Ishikawa (cell line): ENCODE results near the gene TSPAN18.

Experiments
- CEBPB ChIP-seq: IDR thresholded peaks from 2 replicates; pipeline ENCODE4 v1.6.1; 2012
- CREB1 ChIP-seq: IDR thresholded peaks from 2 replicates; pipeline ENCODE4 v1.6.1; 2012; ENCODE audit warnings: low read depth
- EGR1 ChIP-seq: IDR thresholded peaks from 2 replicates; pipeline ENCODE4 v1.6.1; 2012
- EP300 ChIP-seq: IDR thresholded peaks from 2 replicates; pipeline ENCODE4 v1.6.1; 2012; ENCODE audit warnings: borderline replicate concordance
- FOXM1 ChIP-seq: IDR thresholded peaks from 2 replicates; pipeline ENCODE4 v1.6.1; 2012; ENCODE audit warnings: low read depth, borderline replicate concordance
- NFIC ChIP-seq: IDR thresholded peaks from 2 replicates; pipeline ENCODE4 v1.6.1; 2012
- RAD21 ChIP-seq: IDR thresholded peaks from 2 replicates; pipeline ENCODE4 v1.6.1; 2012; ENCODE audit warnings: low read depth
- TAF1 ChIP-seq: IDR thresholded peaks from 2 replicates; pipeline ENCODE4 v1.6.1; 2012; ENCODE audit warnings: low read depth, mild to moderate bottlenecking
- TCF12 ChIP-seq: IDR thresholded peaks from 2 replicates; pipeline ENCODE4 v1.6.1; 2012; ENCODE audit warnings: low read depth
- TEAD4 ChIP-seq: IDR thresholded peaks from 2 replicates; pipeline ENCODE4 v1.6.1; 2012
- YY1 ChIP-seq: IDR thresholded peaks from 2 replicates; pipeline ENCODE4 v1.6.1; 2012; ENCODE audit warnings: low read depth
- ZBTB7A ChIP-seq: IDR thresholded peaks from 2 replicates; pipeline ENCODE4 v1.6.1; 2012; ENCODE audit warnings: low read depth
- TF ChIP-seq, protein P1 (sequence below): IDR thresholded peaks from 2 replicates; pipeline ENCODE4 v1.6.1; 2012
- TF ChIP-seq, protein P2 (sequence below): IDR thresholded peaks from 2 replicates; pipeline ENCODE4 v1.6.1; 2012
- TF ChIP-seq, protein P3 (sequence below): IDR thresholded peaks from 2 replicates; pipeline ENCODE4 v1.6.1; 2012; ENCODE audit warnings: low read depth, mild to moderate bottlenecking

TSPAN18 gene

DNA sequence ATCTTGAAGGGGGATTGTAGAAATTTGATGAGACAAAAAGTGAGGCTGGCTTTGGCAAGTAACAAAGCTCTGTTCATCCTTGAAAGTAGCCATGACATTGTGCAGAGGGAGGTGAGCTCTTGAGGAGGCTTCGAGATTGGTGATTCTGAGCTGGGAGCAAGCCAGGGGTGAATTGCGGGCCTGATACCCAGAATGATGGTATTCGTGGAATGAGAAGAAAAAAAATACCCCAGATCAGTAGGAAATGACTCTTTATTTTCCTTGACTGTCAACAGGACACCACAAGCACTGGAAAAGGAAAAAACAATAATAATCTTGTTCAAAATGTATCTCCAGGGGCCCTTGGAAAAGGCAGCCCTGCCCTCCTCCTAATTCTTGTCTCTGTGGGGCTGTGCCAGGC is 62.7 kb downstream of the TSPAN18 start:
- TF ChIP-seq RAD21 = no peak
- TF ChIP-seq, protein P1, sequence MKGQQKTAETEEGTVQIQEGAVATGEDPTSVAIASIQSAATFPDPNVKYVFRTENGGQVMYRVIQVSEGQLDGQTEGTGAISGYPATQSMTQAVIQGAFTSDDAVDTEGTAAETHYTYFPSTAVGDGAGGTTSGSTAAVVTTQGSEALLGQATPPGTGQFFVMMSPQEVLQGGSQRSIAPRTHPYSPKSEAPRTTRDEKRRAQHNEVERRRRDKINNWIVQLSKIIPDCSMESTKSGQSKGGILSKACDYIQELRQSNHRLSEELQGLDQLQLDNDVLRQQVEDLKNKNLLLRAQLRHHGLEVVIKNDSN = no peak
- no peak for TF ChIP-seq TCF12
- TF ChIP-seq, protein P2, sequence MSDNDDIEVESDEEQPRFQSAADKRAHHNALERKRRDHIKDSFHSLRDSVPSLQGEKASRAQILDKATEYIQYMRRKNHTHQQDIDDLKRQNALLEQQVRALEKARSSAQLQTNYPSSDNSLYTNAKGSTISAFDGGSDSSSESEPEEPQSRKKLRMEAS = no peak
- TF ChIP-seq TEAD4 = no peak

DNA sequence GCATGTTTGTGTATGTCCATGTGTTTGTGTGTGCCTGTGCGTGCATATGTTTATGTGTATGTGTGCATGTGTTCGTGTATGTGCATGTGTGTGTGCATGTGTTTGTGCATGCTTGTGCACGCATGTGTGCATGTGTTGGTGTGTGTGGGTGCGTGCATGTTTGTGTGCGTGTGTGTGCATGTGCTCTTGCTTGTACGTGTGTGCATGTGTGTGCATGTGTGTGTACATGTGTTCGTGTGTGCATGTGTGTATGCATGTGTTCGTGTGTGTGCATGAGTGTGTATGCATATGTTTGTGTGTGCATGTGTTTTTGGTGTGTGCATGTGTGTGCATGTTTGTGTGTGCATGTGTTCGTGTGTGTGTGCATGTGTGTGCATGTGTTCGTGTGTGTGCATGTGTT is 63.4 kb downstream of the TSPAN18 start:
- no peak for TF ChIP-seq EGR1
- TF ChIP-seq NFIC = no peak
- no peak for TF ChIP-seq CEBPB
- no peak for TF ChIP-seq YY1
- TF ChIP-seq TEAD4 = no peak
- TF ChIP-seq, protein P2 = no peak
- TF ChIP-seq ZBTB7A = no peak
- TF ChIP-seq, protein P1 = no peak
- TF ChIP-seq TAF1 = no peak
- no peak for TF ChIP-seq CREB1
- TF ChIP-seq RAD21 = no peak
- TF ChIP-seq FOXM1 = no peak
- TF ChIP-seq, protein P3, sequence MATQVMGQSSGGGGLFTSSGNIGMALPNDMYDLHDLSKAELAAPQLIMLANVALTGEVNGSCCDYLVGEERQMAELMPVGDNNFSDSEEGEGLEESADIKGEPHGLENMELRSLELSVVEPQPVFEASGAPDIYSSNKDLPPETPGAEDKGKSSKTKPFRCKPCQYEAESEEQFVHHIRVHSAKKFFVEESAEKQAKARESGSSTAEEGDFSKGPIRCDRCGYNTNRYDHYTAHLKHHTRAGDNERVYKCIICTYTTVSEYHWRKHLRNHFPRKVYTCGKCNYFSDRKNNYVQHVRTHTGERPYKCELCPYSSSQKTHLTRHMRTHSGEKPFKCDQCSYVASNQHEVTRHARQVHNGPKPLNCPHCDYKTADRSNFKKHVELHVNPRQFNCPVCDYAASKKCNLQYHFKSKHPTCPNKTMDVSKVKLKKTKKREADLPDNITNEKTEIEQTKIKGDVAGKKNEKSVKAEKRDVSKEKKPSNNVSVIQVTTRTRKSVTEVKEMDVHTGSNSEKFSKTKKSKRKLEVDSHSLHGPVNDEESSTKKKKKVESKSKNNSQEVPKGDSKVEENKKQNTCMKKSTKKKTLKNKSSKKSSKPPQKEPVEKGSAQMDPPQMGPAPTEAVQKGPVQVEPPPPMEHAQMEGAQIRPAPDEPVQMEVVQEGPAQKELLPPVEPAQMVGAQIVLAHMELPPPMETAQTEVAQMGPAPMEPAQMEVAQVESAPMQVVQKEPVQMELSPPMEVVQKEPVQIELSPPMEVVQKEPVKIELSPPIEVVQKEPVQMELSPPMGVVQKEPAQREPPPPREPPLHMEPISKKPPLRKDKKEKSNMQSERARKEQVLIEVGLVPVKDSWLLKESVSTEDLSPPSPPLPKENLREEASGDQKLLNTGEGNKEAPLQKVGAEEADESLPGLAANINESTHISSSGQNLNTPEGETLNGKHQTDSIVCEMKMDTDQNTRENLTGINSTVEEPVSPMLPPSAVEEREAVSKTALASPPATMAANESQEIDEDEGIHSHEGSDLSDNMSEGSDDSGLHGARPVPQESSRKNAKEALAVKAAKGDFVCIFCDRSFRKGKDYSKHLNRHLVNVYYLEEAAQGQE = no peak
- no peak for TF ChIP-seq EP300
- TF ChIP-seq TCF12 = no peak

DNA sequence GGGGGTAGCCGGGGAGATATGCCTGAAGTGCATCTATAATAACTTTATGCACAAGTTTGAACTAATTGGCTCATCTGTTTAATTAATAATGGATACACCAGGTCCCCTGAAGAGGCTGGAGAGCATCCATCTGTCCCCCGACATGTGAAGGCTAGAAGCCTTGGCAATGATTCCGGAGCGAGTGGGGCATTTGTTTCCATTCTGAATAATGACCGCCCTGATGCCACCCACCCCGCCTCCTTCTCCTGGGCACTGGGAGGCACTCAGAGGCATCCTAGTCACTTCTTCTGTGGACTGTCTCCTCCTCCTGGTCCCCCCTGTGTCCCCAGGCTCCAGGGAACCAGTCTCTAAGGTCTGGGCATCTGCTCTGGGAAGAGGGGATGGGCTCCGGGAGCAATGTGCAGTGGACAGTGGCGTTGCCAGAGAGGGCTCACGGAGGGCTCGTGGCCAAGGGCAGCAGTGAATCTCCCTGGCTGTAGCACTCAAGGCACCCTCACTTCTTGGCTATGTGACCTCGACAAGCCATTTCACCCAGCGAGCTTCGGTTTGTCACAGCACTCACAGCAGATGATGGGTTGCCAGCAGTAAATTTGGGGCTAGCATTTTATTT is 64.7 kb downstream of the TSPAN18 start:
- TF ChIP-seq RAD21 = no peak
- TF ChIP-seq EP300 = no peak
- TF ChIP-seq YY1 = no peak
- TF ChIP-seq TAF1 = no peak
- no peak for TF ChIP-seq EGR1
- TF ChIP-seq CREB1 = no peak
- TF ChIP-seq ZBTB7A = no peak
- no peak for TF ChIP-seq FOXM1
- TF ChIP-seq NFIC = no peak

DNA sequence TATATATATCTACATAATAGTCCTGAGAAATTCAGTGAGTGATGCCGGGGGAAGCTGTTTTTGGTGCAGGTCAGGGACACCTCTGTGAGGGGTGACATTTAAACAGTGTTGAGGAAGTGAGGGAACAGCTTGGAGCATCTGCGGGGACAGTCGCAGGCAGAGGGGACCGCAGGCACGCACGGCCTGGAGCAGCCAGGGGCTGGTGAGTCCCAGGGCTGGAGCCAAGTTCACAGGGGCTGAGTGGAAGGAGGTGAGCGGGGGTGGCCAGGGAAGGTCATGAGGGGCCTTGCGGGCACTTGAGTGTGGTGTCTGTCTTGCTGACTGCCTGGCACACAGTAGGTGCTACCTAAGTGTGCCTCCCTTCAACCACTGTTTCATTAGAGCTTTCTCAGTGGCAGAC is 65.4 kb downstream of the TSPAN18 start:
- TF ChIP-seq, protein P1 = no peak
- TF ChIP-seq ZBTB7A = no peak
- TF ChIP-seq NFIC = no peak
- TF ChIP-seq, protein P2 = no peak
- TF ChIP-seq CEBPB = no peak

DNA sequence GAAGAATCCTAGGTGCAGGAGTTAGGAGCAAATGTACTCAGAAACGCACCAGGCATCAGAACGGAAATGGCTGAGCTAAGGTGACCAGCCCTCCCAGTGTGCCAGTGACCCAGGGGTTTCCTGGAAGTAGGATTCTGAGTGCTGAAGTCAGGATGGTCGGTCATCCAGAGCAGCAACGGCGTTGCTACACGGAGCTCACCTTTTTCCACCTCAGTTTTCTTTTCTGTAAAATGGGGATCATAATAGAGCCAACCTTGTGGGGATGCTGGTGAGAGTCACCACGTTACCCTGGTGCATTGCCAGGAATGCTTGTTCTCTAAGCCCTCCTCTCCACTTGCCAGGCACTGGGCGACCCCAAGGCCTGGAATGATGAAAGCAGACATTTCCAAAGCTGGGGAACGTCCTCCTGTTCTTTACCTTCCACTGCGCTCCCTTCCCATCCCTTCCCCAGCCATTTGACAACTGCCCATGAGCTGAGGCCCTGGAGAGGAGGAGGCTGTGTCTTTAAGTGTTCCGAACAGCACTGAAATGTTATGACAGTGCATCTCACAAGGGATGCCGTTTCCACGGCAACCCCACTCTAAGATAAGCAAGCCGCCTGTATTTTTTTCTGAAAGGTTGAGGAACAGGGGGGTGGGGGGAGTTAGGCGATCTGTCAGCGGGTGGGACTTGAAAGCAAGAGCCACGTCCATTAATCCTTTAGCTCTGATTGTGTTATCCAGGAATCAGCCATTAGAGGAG is 66.8 kb downstream of the TSPAN18 start:
- no peak for TF ChIP-seq ZBTB7A
- no peak for TF ChIP-seq YY1
- TF ChIP-seq FOXM1 = no peak

DNA sequence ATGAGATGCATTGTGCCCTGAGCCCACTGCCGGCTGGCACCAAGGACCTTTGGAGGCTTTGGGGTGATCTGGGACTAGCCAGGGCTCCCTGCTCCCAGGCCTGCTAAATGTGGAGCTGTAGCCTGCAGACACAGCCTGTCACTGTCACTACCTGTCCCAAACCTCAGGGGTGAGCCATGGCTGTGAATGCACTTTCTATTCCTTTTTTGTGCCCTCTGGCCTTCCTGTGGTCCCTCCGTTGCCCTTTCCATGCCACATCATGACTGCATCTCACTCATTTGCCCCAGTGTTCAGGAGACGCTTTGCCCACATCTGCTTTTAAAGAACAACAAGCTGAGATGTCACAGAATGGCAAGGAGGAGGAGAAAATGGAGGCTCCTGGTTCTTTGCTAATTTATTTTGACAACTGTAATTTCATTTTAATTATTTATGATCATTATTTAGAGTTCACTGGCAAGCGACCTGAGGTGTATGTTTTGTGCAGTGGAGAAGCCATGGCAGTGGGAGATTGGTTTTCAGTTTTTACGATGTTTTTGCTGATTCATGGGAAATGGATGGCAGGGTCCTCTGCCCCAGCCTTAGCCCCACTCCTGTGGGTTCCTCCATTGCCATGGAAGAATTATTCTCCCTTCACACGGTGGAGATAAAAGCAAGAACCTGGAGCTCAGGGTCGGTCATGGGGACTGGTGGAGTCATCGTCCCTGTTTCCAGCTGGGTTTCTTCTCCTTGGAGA is 69.2 kb downstream of the TSPAN18 start:
- TF ChIP-seq NFIC (no peak), RAD21 (no peak), CEBPB (no peak), TCF12 (no peak), EGR1 (no peak), FOXM1 (no peak), EP300 (no peak)
- TF ChIP-seq, protein P1 = no peak
- TF ChIP-seq, protein P2 = no peak
